GM23338 (cell line): ENCODE data around the gene LITAF. TPM values are rescaled to one million over a fixed set of nuclear protein-coding genes. Genes with fewer than 3 reads are reported as not detected.
A peak's percentile ranks its signal among the peaks of the same experiment; 100 is the strongest.

Experiments
- ATAC-seq: fragments of 200-7000 bp; cut with Tn5 transposase; 3 replicates; pipeline ENCODE4 v1.9.1; 2020
- DNase-seq: peaks from one replicate; pipeline ENCODE4 v3.0.0-alpha.2; 2015; ENCODE audit warnings: low spot score
- H2AFZ ChIP-seq: fragments of 200-600 bp; sonication (generic); 2 replicates; pipeline ENCODE4 v1.8.0; 2016; ENCODE audit warnings: antibody characterized with exemption, mild to moderate bottlenecking, moderate library complexity
- H3F3A ChIP-seq: fragments of 200-600 bp; sonication (generic); replicated peaks from 2 replicates; pipeline ENCODE4 v1.8.0; 2017; ENCODE audit warnings: antibody characterized with exemption, mixed run types, low read depth
- H3K27ac ChIP-seq: fragments of 200-600 bp; sonication (generic); 2 replicates; pipeline ENCODE4 v1.6.1; 2016; ENCODE audit warnings: low read depth
- H3K27me3 ChIP-seq: fragments of 200-600 bp; sonication (generic); 2 replicates; pipeline ENCODE4 v1.8.0; 2016; ENCODE audit warnings: mild to moderate bottlenecking, mixed run types, moderate library complexity; ENCODE audit not compliant: insufficient read depth
- H3K36me3 ChIP-seq: fragments of 200-600 bp; sonication (generic); 2 replicates; pipeline ENCODE4 v1.8.0; 2016; ENCODE audit warnings: mild to moderate bottlenecking; ENCODE audit not compliant: insufficient read depth
- H3K4me1 ChIP-seq: fragments of 200-600 bp; sonication (generic); 2 replicates; pipeline ENCODE4 v1.8.0; 2016; ENCODE audit warnings: mild to moderate bottlenecking, moderate library complexity; ENCODE audit not compliant: insufficient read depth
- H3K4me2 ChIP-seq: fragments of 200-600 bp; sonication (generic); 2 replicates; pipeline ENCODE4 v1.7.1; 2017; ENCODE audit warnings: mixed run types
- H3K4me3 ChIP-seq: fragments of 200-600 bp; sonication (generic); 2 replicates; pipeline ENCODE4 v1.6.1; 2016; ENCODE audit warnings: mixed run types
- H3K79me2 ChIP-seq: fragments of 200-600 bp; sonication (generic); replicated peaks from 2 replicates; pipeline ENCODE4 v1.8.0; 2017; ENCODE audit warnings: mild to moderate bottlenecking; ENCODE audit not compliant: insufficient read depth
- H3K9me2 ChIP-seq: fragments of 200-600 bp; sonication (generic); 2 replicates; pipeline ENCODE4 v1.8.0; 2017; ENCODE audit not compliant: insufficient read depth
- H4K20me1 ChIP-seq: fragments of 200-600 bp; sonication (generic); replicated peaks from 2 replicates; pipeline ENCODE4 v1.8.0; 2017; ENCODE audit warnings: mild to moderate bottlenecking; ENCODE audit not compliant: insufficient read depth
- H3K27ac Mint-ChIP-seq: 2 replicates; pipeline ENCODE4 v1.8.0; 2020; ENCODE audit warnings: inconsistent platforms, mild to moderate bottlenecking, moderate library complexity, mixed read lengths
- H3K27me3 Mint-ChIP-seq: 3 replicates; pipeline ENCODE4 v1.8.0; 2022; ENCODE audit warnings: low read depth, mild to moderate bottlenecking, moderate library complexity, mixed read lengths, inconsistent platforms; ENCODE audit not compliant: insufficient read depth, poor library complexity
- H3K36me3 Mint-ChIP-seq: 3 replicates; pipeline ENCODE4 v1.8.0; 2021; ENCODE audit warnings: low read depth, mild to moderate bottlenecking, inconsistent platforms, moderate library complexity, mixed read lengths
- H3K4me1 Mint-ChIP-seq: 3 replicates; pipeline ENCODE4 v1.8.0; 2020; ENCODE audit warnings: mild to moderate bottlenecking, inconsistent platforms, mixed read lengths
- H3K4me3 Mint-ChIP-seq: 3 replicates; pipeline ENCODE4 v1.8.0; 2021; ENCODE audit warnings: moderate library complexity, mild to moderate bottlenecking, inconsistent platforms, mixed read lengths
- H3K9me3 Mint-ChIP-seq: 3 replicates; pipeline ENCODE4 v1.8.0; 2020; ENCODE audit warnings: moderate library complexity, mild to moderate bottlenecking, inconsistent platforms, mixed read lengths
- CREB1 ChIP-seq: fragments of 250-450 bp; sonication (Bioruptor Pico); IDR thresholded peaks from 2 replicates; pipeline ENCODE4 v1.5.0; 2020; ENCODE audit warnings: low read depth, mild to moderate bottlenecking, moderate library complexity
- EZH2 ChIP-seq: fragments of 200-600 bp; sonication (generic); IDR thresholded peaks from one replicate; pipeline ENCODE4 v1.8.0; 2017; ENCODE audit warnings: antibody characterized with exemption, mild to moderate bottlenecking, low read depth; ENCODE audit not compliant: unreplicated experiment
- EZH2phosphoT487 ChIP-seq: fragments of 200-600 bp; sonication (generic); IDR thresholded peaks from one replicate; pipeline ENCODE4 v1.8.1; 2018; ENCODE audit warnings: antibody characterized with exemption; ENCODE audit not compliant: unreplicated experiment
- JUNB ChIP-seq: IDR thresholded peaks from one replicate; pipeline ENCODE4 v1.6.1; 2016; ENCODE audit warnings: antibody characterized with exemption; ENCODE audit not compliant: unreplicated experiment
- NANOG ChIP-seq: IDR thresholded peaks from 2 replicates; pipeline ENCODE4 v1.6.1; 2016; ENCODE audit warnings: antibody characterized with exemption, borderline replicate concordance
- POLR2AphosphoS5 ChIP-seq: IDR thresholded peaks from 2 replicates; pipeline ENCODE4 v1.6.1; 2016; ENCODE audit warnings: antibody characterized with exemption, low read depth
- REST ChIP-seq: IDR thresholded peaks from one replicate; pipeline ENCODE4 v1.6.1; 2018; ENCODE audit warnings: antibody characterized with exemption; ENCODE audit not compliant: unreplicated experiment
- STAT1 ChIP-seq: IDR thresholded peaks from one replicate; pipeline ENCODE4 v1.6.1; 2016; ENCODE audit warnings: antibody characterized with exemption; ENCODE audit not compliant: unreplicated experiment
- ZNF114 ChIP-seq: fragments of 250-450 bp; sonication (Bioruptor Pico); IDR thresholded peaks from 2 replicates; pipeline ENCODE4 v1.5.0; 2020; ENCODE audit warnings: mild to moderate bottlenecking, moderate library complexity
- ZNF331 ChIP-seq: fragments of 250-450 bp; sonication (Bioruptor Pico); IDR thresholded peaks from 2 replicates; pipeline ENCODE4 v1.5.0; 2020; ENCODE audit warnings: low read depth, mild to moderate bottlenecking, moderate library complexity
- ZNF462 ChIP-seq: fragments of 250-450 bp; sonication (Bioruptor Pico); IDR thresholded peaks from 2 replicates; pipeline ENCODE4 v1.5.0; 2020; ENCODE audit warnings: mild to moderate bottlenecking, moderate library complexity
- polyA plus RNA-seq: library from polyadenylated mRNA; unstranded; fragments of >200 nt; fragmentation: Nextera tagmentation; extraction: Ambion mirVana; gene quantifications from 2 replicates; pipeline ENCODE4 v1.2.1, GENCODE V29; 2016
- total RNA-seq: library from RNA; depleted of rRNA; stranded (reverse); fragments of >200 nt; shearing (Covaris generic); gene quantifications from 2 replicates; pipeline ENCODE4 v1.2.3, GENCODE V29; 2014
- TF ChIP-seq, protein P1 (sequence below): IDR thresholded peaks from 2 replicates; pipeline ENCODE4 v1.6.1; 2016; ENCODE audit warnings: antibody characterized with exemption
- TF ChIP-seq, protein P2 (sequence below), 2 experiments: fragments of 200-600 bp in 1 of 2; sonication (generic) in 1 of 2; conservative IDR thresholded peaks; 2 replicates each; pipeline versions ENCODE4 v1.5.1 to v1.6.1; 2016 to 2017; ENCODE audit warnings: antibody characterized with exemption in 2 of 2, low read depth in 2 of 2, mild to moderate bottlenecking in 2 of 2, moderate library complexity in 1 of 2

LITAF gene
- total and polyA plus RNA-seq, 2 experiments from 2014 or later, result 131 to 158 TPM

GRCh38 chr16:11539641-11540050 is 47.1 kb downstream of the LITAF start:
- Mint-ChIP-seq H3K36me3 (no peaks in the 10 kb centered on the region), H3K9me3 (no peaks in the 10 kb centered on the region; the same call in 2 of the 3 replicates), H3K4me1 (peaks cover 11% of the 10 kb centered on the region), H3K27me3 (peaks cover 9% of the 10 kb centered on the region), H3K4me3 (no peak overlapping the region), H3K27ac (0 out of 2 replicates have a peak overlapping the region, but pooled peaks have one; percentile 45)
- no peak for DNase-seq
- no peak for ATAC-seq
- Histone ChIP-seq H2AFZ (no peak overlapping the region), H3K9me2 (no peaks in the 10 kb centered on the region), H3K4me2 (no peak overlapping the region), H3K4me1 (no peaks in the 10 kb centered on the region; the same call in 1 of the 2 replicates), H3K79me2 (no peaks in the 10 kb centered on the region), H3K4me3 (no peak overlapping the region), H3K36me3 (no peaks in the 10 kb centered on the region), H3F3A (0 out of 2 replicates have a peak, but pooled peaks cover 2% of the 10 kb centered on the region), H3K27me3 (no peaks in the 10 kb centered on the region), H3K27ac (no peak overlapping the region), H4K20me1 (no peaks in the 10 kb centered on the region)
- TF ChIP-seq POLR2AphosphoS5, result no peak
- no peak for TF ChIP-seq EZH2phosphoT487
- no peak for TF ChIP-seq CREB1 (CRISPR knock-in tag)
- TF ChIP-seq ZNF114, result no peak
- no peak for TF ChIP-seq EZH2
- no peak for TF ChIP-seq ZNF462
- TF ChIP-seq JUNB, result no peak
- no peak for TF ChIP-seq NANOG
- TF ChIP-seq, protein P1, sequence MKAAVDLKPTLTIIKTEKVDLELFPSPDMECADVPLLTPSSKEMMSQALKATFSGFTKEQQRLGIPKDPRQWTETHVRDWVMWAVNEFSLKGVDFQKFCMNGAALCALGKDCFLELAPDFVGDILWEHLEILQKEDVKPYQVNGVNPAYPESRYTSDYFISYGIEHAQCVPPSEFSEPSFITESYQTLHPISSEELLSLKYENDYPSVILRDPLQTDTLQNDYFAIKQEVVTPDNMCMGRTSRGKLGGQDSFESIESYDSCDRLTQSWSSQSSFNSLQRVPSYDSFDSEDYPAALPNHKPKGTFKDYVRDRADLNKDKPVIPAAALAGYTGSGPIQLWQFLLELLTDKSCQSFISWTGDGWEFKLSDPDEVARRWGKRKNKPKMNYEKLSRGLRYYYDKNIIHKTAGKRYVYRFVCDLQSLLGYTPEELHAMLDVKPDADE, result no peak
- TF ChIP-seq, protein P2, sequence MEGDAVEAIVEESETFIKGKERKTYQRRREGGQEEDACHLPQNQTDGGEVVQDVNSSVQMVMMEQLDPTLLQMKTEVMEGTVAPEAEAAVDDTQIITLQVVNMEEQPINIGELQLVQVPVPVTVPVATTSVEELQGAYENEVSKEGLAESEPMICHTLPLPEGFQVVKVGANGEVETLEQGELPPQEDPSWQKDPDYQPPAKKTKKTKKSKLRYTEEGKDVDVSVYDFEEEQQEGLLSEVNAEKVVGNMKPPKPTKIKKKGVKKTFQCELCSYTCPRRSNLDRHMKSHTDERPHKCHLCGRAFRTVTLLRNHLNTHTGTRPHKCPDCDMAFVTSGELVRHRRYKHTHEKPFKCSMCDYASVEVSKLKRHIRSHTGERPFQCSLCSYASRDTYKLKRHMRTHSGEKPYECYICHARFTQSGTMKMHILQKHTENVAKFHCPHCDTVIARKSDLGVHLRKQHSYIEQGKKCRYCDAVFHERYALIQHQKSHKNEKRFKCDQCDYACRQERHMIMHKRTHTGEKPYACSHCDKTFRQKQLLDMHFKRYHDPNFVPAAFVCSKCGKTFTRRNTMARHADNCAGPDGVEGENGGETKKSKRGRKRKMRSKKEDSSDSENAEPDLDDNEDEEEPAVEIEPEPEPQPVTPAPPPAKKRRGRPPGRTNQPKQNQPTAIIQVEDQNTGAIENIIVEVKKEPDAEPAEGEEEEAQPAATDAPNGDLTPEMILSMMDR (conservative IDR thresholded peaks at IDR 0.05; ENCODE audit: low read depth in 2 of 2), result no peak
- TF ChIP-seq ZNF331 (CRISPR knock-in tag), result no peak
- no peak for TF ChIP-seq REST
- TF ChIP-seq STAT1, result no peak
